ENCODE data around the gene ISG15.

DNA sequence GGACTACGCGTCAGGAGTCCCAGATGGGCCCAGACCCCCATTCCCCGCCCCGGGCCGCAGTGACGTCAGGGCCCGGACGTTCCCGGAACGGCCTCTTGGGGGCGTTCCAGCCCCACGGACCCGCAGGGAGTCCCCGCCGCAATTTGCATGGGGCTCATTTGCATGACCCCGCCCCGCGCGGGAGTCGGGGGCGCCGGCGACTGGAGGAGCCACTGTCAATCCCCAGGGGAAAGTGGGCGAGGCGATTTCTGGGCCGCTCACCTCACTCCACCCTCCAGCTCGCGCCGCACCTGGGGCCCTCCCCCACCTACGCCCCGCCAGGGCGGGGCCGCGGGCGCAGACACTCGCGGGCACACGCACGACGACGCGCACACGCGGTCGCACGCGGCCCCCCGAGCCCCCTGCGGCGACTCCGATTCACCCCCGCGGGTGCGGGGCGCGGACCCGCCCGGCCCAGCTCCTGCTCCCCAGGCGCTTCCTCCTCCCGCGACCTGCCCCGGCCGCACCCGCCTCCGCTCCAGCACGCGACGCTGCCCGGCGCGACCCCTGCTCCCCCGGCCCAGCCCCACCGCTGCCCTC is 19.8 kb downstream of the ISG15 start:
- no peak for TF ChIP-seq POLR2AphosphoS5 (IDR thresholded peaks at IDR 0.05; ENCODE audit: low read depth, low read length)
- no peak for TF ChIP-seq POLR2A (IDR thresholded peaks at IDR 0.05; ENCODE audit: low read depth, low read length)
- no peak for TF ChIP-seq TAF1 (IDR thresholded peaks at IDR 0.05; ENCODE audit: borderline replicate concordance, low read depth, low read length)
